ENCODE data around the gene SLC6A19.

DNA sequence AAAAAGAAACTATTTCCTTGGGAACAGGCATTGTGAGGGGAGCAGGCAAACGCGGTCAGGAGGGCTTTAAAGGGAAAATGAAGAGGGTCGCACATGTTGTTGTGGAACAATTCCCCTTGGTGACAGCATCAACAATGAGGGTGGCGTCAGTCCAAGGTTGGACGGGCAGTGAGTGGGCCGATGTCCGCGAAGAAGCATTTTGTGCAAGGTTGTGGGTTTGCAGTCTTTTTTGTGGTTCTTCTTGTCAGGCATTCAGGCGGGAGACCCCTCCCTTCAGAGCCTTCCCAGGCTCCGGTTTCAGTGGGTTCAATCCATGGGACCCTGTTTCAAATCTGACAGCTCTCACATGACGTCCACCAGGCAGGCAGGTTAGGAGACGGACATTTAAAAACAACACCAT is 11.1 kb upstream of the SLC6A19 start:
- TF ChIP-seq CTCF (IDR thresholded peaks at IDR 0.05) (no peak), POLR2A (IDR thresholded peaks at IDR 0.05) (no peak)

Data from lower leg skin (tissue), 3 donors.